ENCODE data around the gene MAP1A.

DNA sequence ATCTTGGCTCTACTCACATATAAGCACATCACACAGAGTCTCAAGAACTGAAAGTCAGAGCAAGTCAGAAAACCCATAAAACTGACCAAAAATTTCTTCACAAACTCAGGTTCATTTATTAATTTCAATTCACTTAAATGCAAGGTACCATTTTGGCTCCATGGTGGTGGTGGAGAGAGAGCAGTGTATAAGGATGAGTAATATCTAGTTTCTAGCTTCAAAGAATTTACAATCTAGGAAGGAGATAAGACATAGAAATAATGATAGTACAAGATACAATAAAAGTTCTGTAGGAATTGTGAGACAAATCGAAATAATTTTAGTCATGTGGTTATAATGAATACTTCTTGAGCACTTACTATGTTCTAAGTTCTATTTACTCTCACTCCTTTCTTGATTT lies 17.8 kb upstream of the MAP1A start:
- TF ChIP-seq, protein P1, sequence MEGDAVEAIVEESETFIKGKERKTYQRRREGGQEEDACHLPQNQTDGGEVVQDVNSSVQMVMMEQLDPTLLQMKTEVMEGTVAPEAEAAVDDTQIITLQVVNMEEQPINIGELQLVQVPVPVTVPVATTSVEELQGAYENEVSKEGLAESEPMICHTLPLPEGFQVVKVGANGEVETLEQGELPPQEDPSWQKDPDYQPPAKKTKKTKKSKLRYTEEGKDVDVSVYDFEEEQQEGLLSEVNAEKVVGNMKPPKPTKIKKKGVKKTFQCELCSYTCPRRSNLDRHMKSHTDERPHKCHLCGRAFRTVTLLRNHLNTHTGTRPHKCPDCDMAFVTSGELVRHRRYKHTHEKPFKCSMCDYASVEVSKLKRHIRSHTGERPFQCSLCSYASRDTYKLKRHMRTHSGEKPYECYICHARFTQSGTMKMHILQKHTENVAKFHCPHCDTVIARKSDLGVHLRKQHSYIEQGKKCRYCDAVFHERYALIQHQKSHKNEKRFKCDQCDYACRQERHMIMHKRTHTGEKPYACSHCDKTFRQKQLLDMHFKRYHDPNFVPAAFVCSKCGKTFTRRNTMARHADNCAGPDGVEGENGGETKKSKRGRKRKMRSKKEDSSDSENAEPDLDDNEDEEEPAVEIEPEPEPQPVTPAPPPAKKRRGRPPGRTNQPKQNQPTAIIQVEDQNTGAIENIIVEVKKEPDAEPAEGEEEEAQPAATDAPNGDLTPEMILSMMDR (IDR thresholded peaks at IDR 0.05): no peak
- TF ChIP-seq POLR2A (IDR thresholded peaks at IDR 0.05): no peak
- no peak for TF ChIP-seq POLR2AphosphoS5 (IDR thresholded peaks at IDR 0.05)
- no peak for TF ChIP-seq EP300 (IDR thresholded peaks at IDR 0.05)
